DOHH2 (cell line): ENCODE results near the gene HMSD.

ENCODE experiments used
- H3F3A ChIP-seq: fragments of 200-600 bp; sonication (generic), shearing (Covaris generic); 2 replicates; pipeline ENCODE4 v1.6.0; 2016; ENCODE audit warnings: antibody characterized with exemption, mild to moderate bottlenecking; ENCODE audit not compliant: control insufficient read depth, insufficient read depth
- H3K27ac ChIP-seq: fragments of 200-600 bp; sonication (generic); 2 replicates; pipeline ENCODE4 v1.5.1; 2014; ENCODE audit warnings: low read depth, mild to moderate bottlenecking, low read length, moderate library complexity
- H3K27me3 ChIP-seq: fragments of 200-600 bp; sonication (generic); 2 replicates; pipeline ENCODE4 v1.6.1; 2014; ENCODE audit warnings: mild to moderate bottlenecking, low read length, mixed read lengths; ENCODE audit not compliant: control insufficient read depth
- H3K36me3 ChIP-seq: fragments of 200-600 bp; sonication (generic); 2 replicates; pipeline ENCODE4 v1.6.1; 2014; ENCODE audit warnings: mild to moderate bottlenecking, low read length, moderate library complexity, mixed read lengths; ENCODE audit not compliant: control insufficient read depth
- H3K4me1 ChIP-seq: fragments of 200-600 bp; sonication (generic); 2 replicates; pipeline ENCODE4 v1.6.1; 2014; ENCODE audit warnings: mild to moderate bottlenecking, low read length, mixed read lengths; ENCODE audit not compliant: control insufficient read depth
- H3K4me2 ChIP-seq: fragments of 200-600 bp; sonication (generic); 2 replicates; pipeline ENCODE4 v1.6.0; 2014; ENCODE audit warnings: mild to moderate bottlenecking, low read length, moderate library complexity
- H3K4me3 ChIP-seq: fragments of 200-600 bp; sonication (generic); 2 replicates; pipeline ENCODE4 v1.5.1; 2014; ENCODE audit warnings: mild to moderate bottlenecking, low read length, mixed read lengths
- H3K79me2 ChIP-seq: fragments of 200-600 bp; sonication (generic); 2 replicates; pipeline ENCODE4 v1.6.1; 2014; ENCODE audit warnings: mild to moderate bottlenecking, low read length, mixed read lengths; ENCODE audit not compliant: control insufficient read depth
- H3K9me2 ChIP-seq: fragments of 200-600 bp; sonication (generic); replicated peaks from 2 replicates; pipeline ENCODE4 v1.6.1; 2014; ENCODE audit warnings: mild to moderate bottlenecking, low read length, mixed read lengths; ENCODE audit not compliant: control insufficient read depth
- H3K9me3 ChIP-seq: fragments of 200-600 bp; sonication (generic); 2 replicates; pipeline ENCODE4 v1.6.1; 2014; ENCODE audit warnings: antibody characterized with exemption, low read length, mixed read lengths; ENCODE audit not compliant: control insufficient read depth, insufficient read depth
- H4K20me1 ChIP-seq: fragments of 200-600 bp; sonication (generic); 2 replicates; pipeline ENCODE4 v1.6.0; 2014; ENCODE audit warnings: low read depth, mild to moderate bottlenecking, antibody characterized with exemption, low read length, moderate library complexity; ENCODE audit not compliant: control insufficient read depth, insufficient read depth
- EZH2phosphoT487 ChIP-seq: fragments of 200-600 bp; sonication (generic); IDR thresholded peaks from 2 replicates; pipeline ENCODE4 v1.6.1; 2017; ENCODE audit warnings: borderline replicate concordance, mild to moderate bottlenecking, antibody characterized with exemption, low read length, moderate library complexity, mixed read lengths
- TF ChIP-seq, protein P1 (sequence below): fragments of 200-600 bp; sonication (generic); IDR thresholded peaks from one replicate; pipeline ENCODE4 v1.5.1; 2014; ENCODE audit warnings: antibody characterized with exemption, mild to moderate bottlenecking, low read depth, low read length; ENCODE audit not compliant: poor library complexity, severe bottlenecking

The HMSD gene

DNA sequence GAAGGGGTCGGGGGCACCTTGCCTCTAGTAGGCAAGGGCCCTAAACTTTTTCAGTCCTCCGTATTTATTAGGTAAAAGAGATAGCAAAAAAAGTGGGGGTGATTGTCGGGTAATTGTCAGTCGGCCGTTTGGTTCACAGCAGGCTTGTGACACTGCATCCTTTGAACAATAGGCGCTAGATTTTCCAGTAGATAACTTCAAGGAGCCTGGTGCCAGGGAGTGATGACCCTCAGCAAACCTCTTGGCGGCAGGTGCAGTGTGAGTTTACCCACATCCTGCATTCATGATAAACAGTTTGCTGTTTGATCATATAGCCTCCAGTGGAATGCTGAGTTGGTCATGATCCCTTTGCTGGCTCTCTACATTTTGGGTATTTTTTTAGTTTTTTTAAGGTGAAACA, 43.6 kb downstream of the HMSD start:
- Histone ChIP-seq H3K9me3 (0 out of 2 replicates have a peak, but pooled peaks cover 6% of the 10 kb centered on the region), H3K27ac (no peak overlapping the region), H3F3A (no peaks in the 10 kb centered on the region), H4K20me1 (no peaks in the 10 kb centered on the region), H3K9me2 (no peaks in the 10 kb centered on the region), H3K4me1 (no peaks in the 10 kb centered on the region), H3K79me2 (no peaks in the 10 kb centered on the region), H3K36me3 (no peaks in the 10 kb centered on the region), H3K27me3 (no peaks in the 10 kb centered on the region), H3K4me3 (no peak overlapping the region), H3K4me2 (no peak overlapping the region)
- TF ChIP-seq EZH2phosphoT487, result no peak
- TF ChIP-seq, protein P1, sequence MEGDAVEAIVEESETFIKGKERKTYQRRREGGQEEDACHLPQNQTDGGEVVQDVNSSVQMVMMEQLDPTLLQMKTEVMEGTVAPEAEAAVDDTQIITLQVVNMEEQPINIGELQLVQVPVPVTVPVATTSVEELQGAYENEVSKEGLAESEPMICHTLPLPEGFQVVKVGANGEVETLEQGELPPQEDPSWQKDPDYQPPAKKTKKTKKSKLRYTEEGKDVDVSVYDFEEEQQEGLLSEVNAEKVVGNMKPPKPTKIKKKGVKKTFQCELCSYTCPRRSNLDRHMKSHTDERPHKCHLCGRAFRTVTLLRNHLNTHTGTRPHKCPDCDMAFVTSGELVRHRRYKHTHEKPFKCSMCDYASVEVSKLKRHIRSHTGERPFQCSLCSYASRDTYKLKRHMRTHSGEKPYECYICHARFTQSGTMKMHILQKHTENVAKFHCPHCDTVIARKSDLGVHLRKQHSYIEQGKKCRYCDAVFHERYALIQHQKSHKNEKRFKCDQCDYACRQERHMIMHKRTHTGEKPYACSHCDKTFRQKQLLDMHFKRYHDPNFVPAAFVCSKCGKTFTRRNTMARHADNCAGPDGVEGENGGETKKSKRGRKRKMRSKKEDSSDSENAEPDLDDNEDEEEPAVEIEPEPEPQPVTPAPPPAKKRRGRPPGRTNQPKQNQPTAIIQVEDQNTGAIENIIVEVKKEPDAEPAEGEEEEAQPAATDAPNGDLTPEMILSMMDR, result no peak

DNA sequence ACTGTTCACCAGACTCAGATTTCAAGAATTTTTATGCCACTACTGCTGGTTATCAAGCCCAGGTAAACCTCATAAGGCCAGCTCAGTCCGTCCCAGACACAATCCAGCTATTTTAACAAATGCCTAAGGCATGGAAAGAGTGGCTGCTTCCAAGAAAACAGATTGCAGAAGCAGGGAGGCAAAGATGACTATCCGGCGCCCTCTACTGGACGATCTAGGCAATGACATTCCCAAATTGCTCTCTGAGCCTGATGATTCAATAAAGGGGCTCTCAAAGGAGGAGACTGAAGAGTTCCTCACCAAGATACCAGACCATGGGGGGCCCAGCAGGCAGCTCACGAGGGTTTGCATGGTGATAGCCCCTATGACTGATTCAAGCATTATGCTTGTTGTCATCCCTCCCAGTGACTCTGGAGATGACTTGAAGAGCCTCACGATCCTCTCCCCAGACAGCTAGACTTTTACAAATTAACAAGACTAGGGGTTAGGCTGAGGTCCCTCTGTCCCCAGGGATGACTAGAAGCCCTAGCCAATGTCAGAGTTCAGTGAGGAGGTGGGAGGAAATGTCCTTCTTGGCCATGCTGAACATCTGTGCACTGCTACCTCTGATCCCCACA, 45.8 kb downstream of the HMSD start:
- Histone ChIP-seq H3K9me3 (0 out of 2 replicates have a peak, but pooled peaks cover 6% of the 10 kb centered on the region), H3K4me3 (no peak overlapping the region), H3K4me1 (no peaks in the 10 kb centered on the region)

DNA sequence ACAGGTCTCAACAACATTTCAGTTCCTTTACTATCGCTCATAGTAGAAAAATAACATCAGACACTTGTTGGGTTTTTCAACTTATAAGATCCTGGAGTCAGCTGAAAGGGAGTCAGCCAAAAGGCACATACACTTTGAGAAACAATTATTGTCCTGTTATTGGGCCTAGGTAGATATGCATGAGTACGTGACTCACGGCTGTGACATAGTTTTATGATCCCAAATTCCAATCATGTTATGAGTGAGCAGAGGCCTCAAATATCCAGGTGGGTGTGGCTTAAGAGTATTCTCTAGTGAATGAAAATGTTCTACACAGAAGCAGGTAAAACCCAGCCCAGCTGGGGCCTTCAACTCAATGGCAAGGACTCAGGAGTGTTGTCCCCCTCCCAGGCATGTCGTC, 47.9 kb downstream of the HMSD start:
- Histone ChIP-seq H3K4me3 (no peak overlapping the region), H3K9me3 (0 out of 2 replicates have a peak, but pooled peaks cover 6% of the 10 kb centered on the region), H3K4me1 (no peaks in the 10 kb centered on the region), H3K4me2 (no peak overlapping the region), H3K79me2 (no peaks in the 10 kb centered on the region), H4K20me1 (no peaks in the 10 kb centered on the region), H3K27ac (no peak overlapping the region), H3K36me3 (no peaks in the 10 kb centered on the region), H3K27me3 (no peaks in the 10 kb centered on the region), H3F3A (no peaks in the 10 kb centered on the region), H3K9me2 (no peaks in the 10 kb centered on the region)
- no peak for TF ChIP-seq EZH2phosphoT487
- TF ChIP-seq, protein P1, result no peak

More for the DNA sequence above, 45.8 kb downstream of the HMSD start:
- H4K20me1 ChIP-seq, result no peaks in the 10 kb centered on the region
- H3K36me3 ChIP-seq, result no peaks in the 10 kb centered on the region
- H3F3A ChIP-seq, result no peaks in the 10 kb centered on the region
- no peak overlapping the region for H3K4me2 ChIP-seq
- H3K27ac ChIP-seq, result no peak overlapping the region
- H3K9me2 ChIP-seq, result no peaks in the 10 kb centered on the region
- TF ChIP-seq, protein P1, result peak; percentile 90
- TF ChIP-seq EZH2phosphoT487, result no peak
- no peaks in the 10 kb centered on the region for H3K27me3 ChIP-seq
- no peaks in the 10 kb centered on the region for H3K79me2 ChIP-seq
